Erythroblast (primary cell): ENCODE data around the gene OR4D9.

ENCODE experiments used
- GATA1 ChIP-seq: IDR thresholded peaks from 2 replicates; pipeline ENCODE4 v1.6.1; 2011; ENCODE audit warnings: low read depth, mild to moderate bottlenecking, control low read depth, low read length, moderate library complexity
- POLR2A ChIP-seq: IDR thresholded peaks from 2 replicates; pipeline ENCODE4 v1.6.1; 2011; ENCODE audit warnings: mild to moderate bottlenecking, low read length

DNA sequence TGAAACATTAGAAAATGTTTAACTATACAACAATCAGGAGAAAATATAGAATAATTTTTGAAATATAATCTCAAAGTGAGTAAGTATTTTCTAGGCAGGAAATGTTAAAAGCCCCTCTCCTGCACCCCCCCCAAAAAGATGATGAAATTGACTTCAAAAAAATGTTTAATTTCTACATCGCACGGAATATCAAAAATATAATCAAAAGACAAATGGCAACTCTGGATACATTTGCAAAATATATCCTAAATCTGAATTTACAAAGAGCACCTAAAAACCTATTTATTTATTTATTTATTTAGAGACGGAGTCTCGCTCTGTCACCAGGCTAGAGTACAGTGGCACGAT, 36.9 kb downstream of the OR4D9 start:
- TF ChIP-seq POLR2A (no peak), GATA1 (no peak)
